HG03103 (cell line): ENCODE results near the gene ADSL.

Experiments
- ATAC-seq: cut with Tn5 transposase; IDR thresholded peaks from one replicate; pipeline ENCODE4 v1.9.1; 2021; ENCODE audit warnings: low read depth; ENCODE audit not compliant: unreplicated experiment

Gene ADSL

GRCh38 chr22:40403141-40403540 is 56.8 kb downstream of the ADSL start:
- ATAC-seq, result no peak

- no peak for ATAC-seq
Observed at GRCh38 chr22:40403651-40404050, 57.4 kb downstream of the ADSL start.

- ATAC-seq, result no peak
Observed at GRCh38 chr22:40404251-40405177, 58.2 kb downstream of the ADSL start.

- no peak for ATAC-seq
Observed at GRCh38 chr22:40405178-40406062, 59.1 kb downstream of the ADSL start.

GRCh38 chr22:40406063-40406890 is 60.0 kb downstream of the ADSL start:
- ATAC-seq, result no peak

GRCh38 chr22:40407021-40407761 is 60.9 kb downstream of the ADSL start:
- no peak for ATAC-seq

GRCh38 chr22:40407831-40408717 is 61.8 kb downstream of the ADSL start:
- no peak for ATAC-seq

- no peak for ATAC-seq
Observed at GRCh38 chr22:40408718-40409612, 62.7 kb downstream of the ADSL start.

- ATAC-seq, result no peak
Observed at GRCh38 chr22:40409613-40410113, 63.4 kb downstream of the ADSL start.

- no peak for ATAC-seq
Observed at GRCh38 chr22:40410272-40410671, 64.0 kb downstream of the ADSL start.

- no peak for ATAC-seq
Observed at GRCh38 chr22:40410731-40411505, 64.6 kb downstream of the ADSL start.

GRCh38 chr22:40411506-40411861 is 65.2 kb downstream of the ADSL start:
- ATAC-seq, result no peak

GRCh38 chr22:40412441-40412840 is 66.1 kb downstream of the ADSL start:
- ATAC-seq, result no peak

GRCh38 chr22:40413873-40414272 is 67.6 kb downstream of the ADSL start:
- no peak for ATAC-seq

GRCh38 chr22:40414311-40414710 is 68.0 kb downstream of the ADSL start:
- no peak for ATAC-seq

GRCh38 chr22:40414838-40415505 is 68.7 kb downstream of the ADSL start:
- no peak for ATAC-seq
